Posterior vena cava (tissue), 2 donors: ENCODE data around the gene ARHGAP22. TPM values are rescaled to one million over a fixed set of nuclear protein-coding genes. Genes with fewer than 3 reads are reported as not detected.

Experiments used
- DNase-seq: peaks from one replicate; pipeline ENCODE4 v3.0.0-alpha.2; 2020; ENCODE audit warnings: low spot score
- intact Hi-C, 2 donors: fragments of 100-400 bp; cut with DNase I; formaldehyde crosslinking; loops; one replicate each; pipeline versions ENCODE4 v1.14.1 to v1.14.2; 2022 to 2023
- total RNA-seq, 2 donors: library from RNA; stranded (reverse); fragmentation: NEBNext Ultra II Directional; extraction: Animal tissue kit (Norgen Biotek cat#: 25700); gene quantifications; one replicate each; pipeline ENCODE4 v1.2.1, GENCODE V29; 2021
- donor health status: DM: yes; HTN: yes; CAD: no.
- donor health status: DM: yes; HTN: yes; CAD: no.

The ARHGAP22 gene
- total RNA-seq, 2 donors from 2014 or later, result 9.8 to 13.4 TPM

GRCh38 chr10:48609899-48610584 lies 5.2 kb upstream of the ARHGAP22 start:
- intact Hi-C loops, result no loop called here
- no peak for DNase-seq

GRCh38 chr10:48609441-48609840 lies 4.6 kb upstream of the ARHGAP22 start:
- intact Hi-C loops, result no loop called here
- DNase-seq, result no peak

- no peak for DNase-seq
- intact Hi-C loops, result no loop called here
Measured at GRCh38 chr10:48608976-48609375, 4.1 kb upstream of the ARHGAP22 start.

GRCh38 chr10:48608279-48608681 lies 3.4 kb upstream of the ARHGAP22 start:
- intact Hi-C loops, result no loop called here
- no peak for DNase-seq

- no peak for DNase-seq
- intact Hi-C loops, result no loop called here
Measured at GRCh38 chr10:48607356-48608278, 2.7 kb upstream of the ARHGAP22 start.

- no peak for DNase-seq
- intact Hi-C loops, result no loop called here
Measured at GRCh38 chr10:48606530-48607355, 1.9 kb upstream of the ARHGAP22 start.

GRCh38 chr10:48605786-48606529 lies 1.1 kb upstream of the ARHGAP22 start:
- no peak for DNase-seq
- intact Hi-C loops, result no loop called here

GRCh38 chr10:48604039-48604990 lies 558 bp downstream of the ARHGAP22 start:
- peak; percentile 86 for DNase-seq

GRCh38 chr10:48603421-48604038 lies 1.3 kb downstream of the ARHGAP22 start:
- intact Hi-C loops, result no loop called here
- DNase-seq, result no peak

More at GRCh38 chr10:48604039-48604990, 558 bp downstream of the ARHGAP22 start:
- intact Hi-C loops, result no loop called here

GRCh38 chr10:48602401-48603135 lies 2.3 kb downstream of the ARHGAP22 start:
- intact Hi-C loops, result no loop called here

GRCh38 chr10:48601789-48602188 lies 3.1 kb downstream of the ARHGAP22 start:
- DNase-seq, result no peak
- intact Hi-C loops, result no loop called here

More at GRCh38 chr10:48602401-48603135, 2.3 kb downstream of the ARHGAP22 start:
- no peak for DNase-seq

- intact Hi-C loops, result no loop called here
- DNase-seq, result no peak
Measured at GRCh38 chr10:48600645-48601505, 4.0 kb downstream of the ARHGAP22 start.

- no peak for DNase-seq
- intact Hi-C loops, result no loop called here
Measured at GRCh38 chr10:48599830-48600134, 5.1 kb downstream of the ARHGAP22 start.

GRCh38 chr10:48598936-48599829 lies 5.7 kb downstream of the ARHGAP22 start:
- intact Hi-C loops, result no loop called here
- DNase-seq, result no peak
